Parathyroid adenoma (tissue), 2 donors: ENCODE data around the gene GANC.
"Not testable (repeated sequence)": the region's sequence is repeated elsewhere in the genome, so short reads cannot be mapped to it uniquely, and the experiment has no call there.

Experiments
- H2AFZ ChIP-seq: fragments of 300-600 bp; sonication (generic); one replicate; pipeline ENCODE4 v1.7.0; 2017; ENCODE audit warnings: antibody characterized with exemption, mild to moderate bottlenecking
- H3K27ac ChIP-seq: fragments of 300-600 bp; sonication (generic); one replicate; pipeline ENCODE4 v1.7.0; 2017
- H3K27me3 ChIP-seq: fragments of 300-600 bp; sonication (generic); one replicate; pipeline ENCODE4 v1.7.0; 2017; ENCODE audit warnings: low read length; ENCODE audit not compliant: control insufficient read depth, insufficient read depth
- H3K36me3 ChIP-seq: fragments of 300-600 bp; sonication (generic); one replicate; pipeline ENCODE4 v1.7.0; 2017; ENCODE audit warnings: low read length; ENCODE audit not compliant: control insufficient read depth, insufficient read depth
- H3K4me1 ChIP-seq: fragments of 300-600 bp; sonication (generic); one replicate; pipeline ENCODE4 v1.7.0; 2017; ENCODE audit warnings: control low read depth
- H3K4me2 ChIP-seq: fragments of 300-600 bp; sonication (generic); one replicate; pipeline ENCODE4 v1.7.0; 2017; ENCODE audit warnings: low read length
- H3K4me3 ChIP-seq: fragments of 300-600 bp; sonication (generic); one replicate; pipeline ENCODE4 v1.7.0; 2017; ENCODE audit warnings: low read depth, low read length
- H3K79me2 ChIP-seq: fragments of 300-600 bp; sonication (generic); one replicate; pipeline ENCODE4 v1.7.0; 2017; ENCODE audit warnings: control low read depth
- H3K9ac ChIP-seq: fragments of 300-600 bp; sonication (generic); one replicate; pipeline ENCODE4 v1.7.0; 2017; ENCODE audit warnings: mild to moderate bottlenecking
- H3K9me3 ChIP-seq: fragments of 300-600 bp; sonication (generic); one replicate; pipeline ENCODE4 v1.7.0; 2017; ENCODE audit warnings: low read length; ENCODE audit not compliant: control insufficient read depth
- CTCF ChIP-seq: fragments of 300-600 bp; sonication (generic); IDR thresholded peaks from one replicate; pipeline ENCODE4 v1.7.0; 2017; ENCODE audit warnings: antibody characterized with exemption, mild to moderate bottlenecking
- donor health status: primary hyperparathyroidism.

Gene GANC

GRCh38 chr15:42287931-42288330, 14.9 kb downstream of the GANC start:
- Histone ChIP-seq H3K9me3 (no peaks in the 10 kb centered on the region), H3K27me3 (no peaks in the 10 kb centered on the region), H2AFZ (no peak overlapping the region), H3K36me3 (no peaks in the 10 kb centered on the region), H3K4me1 (peaks cover 10% of the 10 kb centered on the region), H3K4me2 (no peak overlapping the region), H3K4me3 (no peak overlapping the region), H3K9ac (no peak overlapping the region), H3K79me2 (no peaks in the 10 kb centered on the region), H3K27ac (no peak overlapping the region)
- TF ChIP-seq CTCF: no peak

GRCh38 chr15:42289166-42289565, 16.2 kb downstream of the GANC start:
- TF ChIP-seq CTCF: no peak

GRCh38 chr15:42301004-42301403, 28.0 kb downstream of the GANC start:
- not testable (repeated sequence) for H3K27ac ChIP-seq

More at GRCh38 chr15:42289166-42289565, 16.2 kb downstream of the GANC start:
- Histone ChIP-seq H3K79me2 (no peaks in the 10 kb centered on the region), H3K27me3 (no peaks in the 10 kb centered on the region), H3K4me2 (no peak overlapping the region), H3K9ac (no peak overlapping the region), H3K9me3 (no peaks in the 10 kb centered on the region), H2AFZ (no peak overlapping the region), H3K36me3 (no peaks in the 10 kb centered on the region), H3K4me1 (no peaks in the 10 kb centered on the region), H3K27ac (no peak overlapping the region), H3K4me3 (no peak overlapping the region)

GRCh38 chr15:42306681-42307080, 33.7 kb downstream of the GANC start:
- Histone ChIP-seq H3K9me3 (no peaks in the 10 kb centered on the region), H3K4me3 (no peak overlapping the region), H3K27ac (no peak overlapping the region), H3K4me1 (no peaks in the 10 kb centered on the region), H3K9ac (no peak overlapping the region), H3K79me2 (no peaks in the 10 kb centered on the region), H3K36me3 (no peaks in the 10 kb centered on the region), H2AFZ (no peak overlapping the region), H3K4me2 (no peak overlapping the region), H3K27me3 (no peaks in the 10 kb centered on the region)
- TF ChIP-seq CTCF: no peak

More at GRCh38 chr15:42301004-42301403, 28.0 kb downstream of the GANC start:
- H3K36me3 ChIP-seq, H3K4me1 ChIP-seq, H3K27me3 ChIP-seq, H2AFZ ChIP-seq, H3K79me2 ChIP-seq, H3K9me3 ChIP-seq, H3K9ac ChIP-seq, H3K4me2 ChIP-seq, H3K4me3 ChIP-seq: not testable (repeated sequence)

GRCh38 chr15:42313463-42313862, 40.5 kb downstream of the GANC start:
- Histone ChIP-seq H2AFZ (no peak overlapping the region), H3K27me3 (no peaks in the 10 kb centered on the region), H3K27ac (no peak overlapping the region), H3K36me3 (no peaks in the 10 kb centered on the region), H3K79me2 (no peaks in the 10 kb centered on the region), H3K4me3 (no peak overlapping the region), H3K9ac (no peak overlapping the region), H3K9me3 (no peaks in the 10 kb centered on the region), H3K4me1 (no peaks in the 10 kb centered on the region), H3K4me2 (no peak overlapping the region)
- TF ChIP-seq CTCF: no peak
